NOMO-1 treated with dmso at 0.1 percent for 144 hours (cell line): ENCODE data around the gene PLXNC1.

ENCODE experiments used
- DNase-seq: peaks from one replicate; lab custom pipeline; 2025; ENCODE audit not compliant: unreplicated experiment; lab: John Stamatoyannopoulos, UW

PLXNC1 gene

DNA sequence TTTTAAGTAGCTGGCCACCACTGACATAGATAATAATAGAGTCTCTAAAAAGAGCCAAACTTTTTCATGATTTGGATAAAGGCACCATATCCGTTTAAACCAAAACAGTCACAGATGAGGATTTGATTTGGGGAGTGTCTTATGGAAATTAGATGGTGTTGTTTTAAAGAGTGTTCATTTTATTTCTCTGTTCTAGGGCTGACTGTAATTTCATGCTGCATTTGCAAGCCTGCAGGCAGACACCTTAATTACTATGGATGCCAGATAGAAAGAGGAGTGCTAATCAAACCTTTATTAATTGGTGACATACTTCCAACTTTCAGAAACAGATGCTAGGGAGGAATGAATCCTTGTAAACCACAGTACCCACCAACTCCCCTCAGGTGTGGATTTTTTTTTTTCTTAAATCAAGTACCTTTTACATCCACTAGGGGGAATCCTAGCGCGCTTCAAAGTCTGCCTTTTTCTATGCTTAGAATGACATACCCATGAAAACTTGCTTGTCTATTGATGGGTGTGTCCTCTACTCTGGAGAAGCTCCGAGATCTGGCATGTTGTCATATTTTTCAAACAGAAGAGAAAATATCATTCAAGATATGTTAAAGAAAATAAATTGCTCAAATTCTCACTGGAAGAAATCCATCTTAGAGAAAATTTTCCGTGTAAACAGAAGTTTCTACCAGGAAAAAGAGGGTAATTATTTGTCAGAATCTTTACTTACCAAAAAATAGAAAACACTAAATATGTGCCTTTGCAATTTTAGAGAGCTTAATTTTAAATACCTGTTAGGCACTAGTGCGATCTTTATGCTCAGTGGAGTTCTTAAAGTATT lies 14.2 kb upstream of the PLXNC1 start:
- peak; percentile 25 for DNase-seq

DNA sequence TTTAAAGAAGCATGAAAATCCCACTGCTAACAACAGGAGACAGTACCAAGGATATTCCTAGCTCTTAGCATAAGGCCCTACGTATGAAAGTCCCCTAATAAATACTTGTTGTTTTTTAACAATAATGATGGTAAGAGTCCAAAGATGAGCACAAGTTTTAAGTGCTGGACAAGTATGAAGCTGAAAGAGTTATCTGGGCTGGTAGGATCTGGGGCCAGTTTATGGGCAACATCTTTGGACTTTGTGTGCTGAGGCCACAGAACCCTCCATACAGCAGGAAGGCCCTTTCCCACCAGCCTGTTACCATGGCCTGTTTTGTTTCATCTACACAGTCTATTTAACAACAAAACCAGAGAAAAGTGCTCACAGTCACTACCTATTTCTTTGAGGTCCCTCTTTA lies 12.5 kb upstream of the PLXNC1 start:
- DNase-seq, result no peak

DNA sequence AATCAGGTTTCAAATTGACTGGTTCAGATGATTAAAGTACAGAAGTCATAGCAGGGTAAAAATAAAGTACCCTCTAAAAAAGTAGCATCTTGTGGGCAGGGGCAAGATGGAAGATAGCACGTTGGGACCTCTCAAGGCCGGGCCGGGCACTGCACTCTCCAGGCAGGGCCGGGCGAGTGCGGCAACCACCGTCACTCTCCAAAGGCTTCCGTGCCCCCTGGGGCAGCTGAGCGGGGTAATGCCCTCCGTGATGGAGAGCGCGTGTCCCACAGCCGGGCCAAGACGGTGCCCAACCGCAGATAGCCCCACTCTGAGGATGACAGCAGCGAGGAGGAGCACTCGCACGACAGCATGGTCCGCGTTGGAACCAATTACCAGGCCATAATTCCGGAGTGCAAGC lies 8.6 kb upstream of the PLXNC1 start:
- no peak for DNase-seq

DNA sequence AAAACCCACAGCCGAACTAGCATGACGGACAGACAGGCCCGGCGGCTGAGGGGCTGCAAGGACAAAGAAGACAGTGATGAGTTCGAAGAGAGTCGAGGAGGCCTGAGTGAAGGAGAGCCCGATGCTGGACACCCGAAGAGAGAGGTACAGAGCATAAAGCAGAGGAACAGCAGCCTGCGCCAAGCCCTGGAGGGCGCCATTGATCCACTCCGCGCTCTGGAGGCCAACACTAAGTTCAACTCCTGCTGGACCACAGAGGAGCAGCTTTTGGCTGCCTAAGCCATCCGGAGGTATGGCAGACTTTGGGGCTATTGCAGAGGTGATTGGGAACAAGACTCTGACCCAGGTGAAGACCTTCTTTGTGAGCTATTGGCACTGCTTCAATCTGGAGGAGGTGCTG lies 7.8 kb upstream of the PLXNC1 start:
- DNase-seq, result no peak

DNA sequence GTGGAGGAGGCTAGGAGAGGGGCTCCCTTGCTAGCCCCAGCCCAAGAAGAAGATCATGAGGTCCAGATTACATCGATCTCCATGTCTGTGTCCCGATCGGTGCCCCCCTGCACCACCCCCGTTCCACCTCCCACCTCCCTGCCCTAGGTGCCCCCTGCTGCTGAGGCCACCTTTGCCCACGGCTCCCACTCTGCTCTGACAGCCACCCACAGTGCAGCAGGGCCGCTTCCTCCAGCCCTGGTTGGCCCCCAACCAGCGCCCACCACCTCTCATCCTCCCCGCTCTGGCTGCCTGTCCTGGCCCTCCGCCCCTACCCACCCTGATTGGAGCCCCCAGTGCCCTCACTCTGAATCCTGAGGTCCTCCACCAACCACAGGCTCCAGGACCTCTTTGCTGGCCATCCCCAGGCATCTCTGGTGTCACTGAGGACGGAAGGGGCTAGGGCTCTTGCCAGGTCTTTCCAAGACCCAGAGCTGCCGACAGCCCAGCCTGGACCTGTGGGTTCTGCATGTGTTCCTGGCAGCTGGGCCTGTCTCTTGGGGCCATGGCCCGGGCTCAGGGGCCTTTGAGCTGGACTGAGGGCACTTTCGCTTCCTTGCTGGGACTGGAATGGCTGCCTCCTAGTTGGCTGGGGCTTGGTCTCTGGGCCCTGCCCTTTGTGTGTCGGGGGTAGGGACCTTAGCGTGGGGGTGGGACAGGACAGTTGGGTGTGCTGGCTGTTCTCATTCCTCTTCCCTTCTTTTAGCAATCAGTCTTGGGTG lies 7.2 kb upstream of the PLXNC1 start:
- no peak for DNase-seq

DNA sequence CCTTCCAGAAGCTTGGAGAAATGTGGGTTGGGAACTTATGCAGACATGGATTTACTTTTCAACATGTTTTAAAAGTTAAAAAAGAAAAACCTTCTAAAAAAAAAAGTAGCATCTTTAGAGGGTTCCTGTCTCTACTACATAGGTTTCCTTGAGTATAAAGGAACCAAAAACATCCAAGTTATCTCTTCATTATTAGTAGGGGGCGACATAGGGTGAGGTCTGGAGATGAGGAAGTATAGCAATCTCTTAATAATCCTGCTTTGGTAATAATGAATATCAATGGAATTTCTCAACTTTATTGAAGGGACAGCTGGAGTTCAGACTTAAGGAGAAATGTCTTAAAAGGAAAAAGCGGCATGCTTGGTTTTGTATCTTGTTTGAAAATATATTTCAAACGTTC lies 6.5 kb upstream of the PLXNC1 start:
- no peak for DNase-seq

DNA sequence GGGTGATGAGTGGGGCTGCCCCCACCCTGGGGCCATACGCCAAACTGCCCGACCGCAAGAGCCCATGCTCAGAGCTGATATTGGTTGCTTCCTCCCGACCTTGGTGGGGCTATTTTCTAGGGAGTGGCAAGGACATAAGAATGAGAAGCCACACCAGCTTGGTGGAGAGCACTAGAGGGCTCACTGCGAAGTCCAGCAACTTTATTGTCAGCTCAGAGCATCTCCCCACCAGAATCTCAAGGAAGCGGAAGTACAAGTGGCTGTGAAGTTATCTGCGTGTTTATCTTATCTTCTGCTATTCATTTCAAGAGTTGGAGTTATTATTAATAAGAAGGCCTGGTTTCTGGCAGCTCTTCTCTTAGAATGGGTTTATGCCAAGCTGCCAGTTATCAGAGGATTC lies 4.9 kb upstream of the PLXNC1 start:
- no peak for DNase-seq

DNA sequence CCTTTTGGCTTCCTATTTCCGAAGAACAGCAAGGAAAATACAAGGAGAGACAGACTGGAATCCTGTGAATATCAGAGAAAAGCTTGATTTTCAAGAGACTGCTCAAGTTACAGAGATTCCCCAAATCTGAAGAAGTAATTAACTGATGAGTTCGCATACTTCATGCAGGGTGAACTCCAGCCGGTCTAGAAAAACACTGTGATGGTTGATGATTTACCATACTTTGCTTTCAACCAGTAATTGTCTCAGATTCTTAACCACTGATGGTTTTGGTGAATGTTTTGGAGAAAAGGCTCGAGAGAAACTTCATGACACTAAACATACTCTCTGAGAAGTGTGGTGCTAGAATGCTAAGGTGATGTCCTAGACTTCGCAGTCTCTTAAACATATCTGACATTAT lies 4.4 kb upstream of the PLXNC1 start:
- no peak for DNase-seq

DNA sequence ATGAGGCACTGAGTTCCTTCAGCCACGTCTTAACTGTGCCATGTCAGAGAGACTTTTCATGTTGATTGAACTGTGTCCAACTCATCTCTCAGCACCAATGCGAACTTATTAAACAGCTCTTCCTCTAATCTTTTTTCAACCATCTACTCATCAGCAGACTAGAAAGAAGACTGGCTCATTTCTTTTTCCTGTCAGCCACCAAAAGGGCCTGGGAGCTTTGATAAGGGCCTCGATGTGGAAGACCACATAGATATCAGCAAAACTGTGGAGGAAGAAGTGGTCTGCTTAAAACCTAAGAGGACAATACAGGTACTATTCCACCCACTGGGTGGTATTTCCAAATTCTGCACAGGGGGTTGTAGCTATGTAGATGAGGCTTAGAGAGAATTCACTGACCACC lies 3.6 kb upstream of the PLXNC1 start:
- no peak for DNase-seq

DNA sequence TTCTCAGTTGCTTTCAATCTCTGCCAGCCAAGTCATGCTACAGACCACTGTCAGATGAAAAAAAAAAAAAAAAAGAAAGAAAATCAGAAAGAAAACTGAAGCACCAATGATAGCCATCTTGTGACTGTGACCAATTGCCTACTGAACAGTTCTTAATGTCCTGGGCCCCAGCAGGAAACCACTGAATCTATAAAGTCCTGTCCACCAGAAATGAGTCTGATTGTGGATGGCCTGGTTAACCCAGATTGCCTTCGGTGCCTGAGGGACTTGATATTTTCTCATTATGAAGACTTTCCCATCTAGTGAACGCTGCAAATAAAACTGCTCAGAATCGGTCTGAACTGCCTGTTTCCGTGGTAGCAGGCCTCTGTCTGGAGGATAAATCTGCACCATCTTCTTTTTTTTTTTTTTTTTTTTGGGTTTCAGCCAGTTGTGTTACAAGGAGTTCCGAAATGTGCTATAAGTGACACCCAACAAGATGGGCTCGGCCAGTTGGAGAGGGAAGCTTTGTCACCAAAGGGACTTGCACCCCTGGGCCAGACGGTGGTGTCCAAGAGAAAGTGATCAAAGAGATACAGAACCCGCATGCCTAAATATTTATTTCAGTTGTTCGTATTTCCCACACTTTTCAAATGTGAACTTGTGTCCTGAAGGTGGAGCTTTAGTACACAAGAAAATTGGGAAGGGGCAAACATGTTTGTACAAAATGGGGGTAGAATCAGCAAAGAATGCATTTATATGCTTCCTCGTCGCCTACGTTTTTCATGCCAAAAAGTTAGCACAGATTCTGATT lies 3.0 kb upstream of the PLXNC1 start:
- DNase-seq, result peak; percentile 40

DNA sequence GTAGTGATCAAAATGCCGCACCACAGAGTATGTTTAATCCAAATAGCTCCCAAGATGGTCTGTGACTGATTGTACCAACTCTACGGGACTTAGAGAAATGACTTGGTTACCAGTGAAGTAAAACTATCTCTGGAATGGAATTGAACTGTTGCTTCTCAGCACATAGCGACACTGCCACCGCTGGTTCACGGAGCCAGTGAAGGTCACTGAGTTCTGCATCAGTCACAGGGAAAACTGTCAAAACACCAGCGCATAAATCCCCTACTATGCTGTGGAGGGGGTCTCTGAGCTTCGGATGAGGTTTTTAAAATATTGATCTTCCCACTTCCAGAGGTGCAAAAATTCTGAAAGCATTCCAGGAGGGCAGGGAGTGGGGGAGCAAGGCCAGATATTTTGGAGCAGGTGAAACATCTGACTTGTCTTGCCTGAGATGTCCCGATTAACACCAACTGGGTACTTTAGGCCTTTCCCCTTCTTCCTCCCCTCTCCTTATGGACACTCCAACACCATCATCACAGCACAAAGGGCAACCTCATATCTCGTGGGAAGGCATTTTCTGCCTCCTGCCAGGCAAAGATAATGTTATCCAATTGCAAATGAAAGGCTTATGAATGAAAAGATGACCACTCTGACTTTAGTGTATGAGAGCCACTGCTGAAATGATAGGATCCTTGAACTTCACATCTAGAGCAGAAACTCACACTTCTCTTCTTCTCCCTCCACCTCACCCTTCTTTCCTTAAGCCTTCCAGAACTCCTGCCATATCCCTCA lies 2.0 kb upstream of the PLXNC1 start:
- DNase-seq, result no peak

DNA sequence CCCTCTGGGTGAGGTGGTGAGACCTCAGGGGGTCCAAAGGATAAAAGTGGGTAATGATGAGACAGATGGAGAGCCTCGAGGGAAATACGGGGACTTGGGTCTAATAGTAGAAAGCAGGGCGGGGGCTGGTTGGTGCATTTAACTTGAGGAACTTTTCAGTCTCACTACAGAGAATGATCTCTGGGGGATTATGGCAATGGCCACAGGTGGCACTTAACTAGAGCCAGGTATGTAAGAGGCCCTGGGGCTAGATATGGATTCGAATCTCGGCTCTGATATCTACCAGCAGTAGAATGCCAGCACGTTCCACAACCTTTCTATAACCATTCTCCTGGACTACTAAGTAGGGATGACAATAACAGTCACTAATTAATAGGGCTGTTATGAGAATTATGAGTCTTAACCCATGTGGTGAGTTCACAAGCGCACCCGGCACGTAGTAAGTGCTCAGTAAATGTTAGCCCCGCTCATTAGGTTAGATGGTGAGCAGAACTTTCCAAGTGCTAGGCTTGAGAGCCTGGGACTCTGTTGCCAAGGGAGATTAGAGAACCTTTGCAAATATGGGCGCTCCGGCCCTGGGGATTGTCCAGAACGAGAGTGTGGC lies 888 bp upstream of the PLXNC1 start:
- DNase-seq, result no peak

DNA sequence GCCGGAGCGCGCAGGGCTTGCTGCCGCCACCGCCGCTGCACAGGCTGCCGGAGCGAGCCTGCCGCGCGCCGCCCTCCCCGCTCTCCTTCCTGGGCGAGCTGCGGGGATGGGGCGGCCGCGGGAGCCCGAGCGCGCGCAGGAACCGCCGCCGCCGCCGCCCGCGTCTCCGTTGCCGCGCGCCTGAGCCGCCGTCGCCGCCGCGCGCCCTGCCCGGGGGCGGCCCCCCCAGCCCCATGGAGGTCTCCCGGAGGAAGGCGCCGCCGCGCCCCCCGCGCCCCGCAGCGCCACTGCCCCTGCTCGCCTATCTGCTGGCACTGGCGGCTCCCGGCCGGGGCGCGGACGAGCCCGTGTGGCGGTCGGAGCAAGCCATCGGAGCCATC lies 352 bp downstream of the PLXNC1 start:
- no peak for DNase-seq

DNA sequence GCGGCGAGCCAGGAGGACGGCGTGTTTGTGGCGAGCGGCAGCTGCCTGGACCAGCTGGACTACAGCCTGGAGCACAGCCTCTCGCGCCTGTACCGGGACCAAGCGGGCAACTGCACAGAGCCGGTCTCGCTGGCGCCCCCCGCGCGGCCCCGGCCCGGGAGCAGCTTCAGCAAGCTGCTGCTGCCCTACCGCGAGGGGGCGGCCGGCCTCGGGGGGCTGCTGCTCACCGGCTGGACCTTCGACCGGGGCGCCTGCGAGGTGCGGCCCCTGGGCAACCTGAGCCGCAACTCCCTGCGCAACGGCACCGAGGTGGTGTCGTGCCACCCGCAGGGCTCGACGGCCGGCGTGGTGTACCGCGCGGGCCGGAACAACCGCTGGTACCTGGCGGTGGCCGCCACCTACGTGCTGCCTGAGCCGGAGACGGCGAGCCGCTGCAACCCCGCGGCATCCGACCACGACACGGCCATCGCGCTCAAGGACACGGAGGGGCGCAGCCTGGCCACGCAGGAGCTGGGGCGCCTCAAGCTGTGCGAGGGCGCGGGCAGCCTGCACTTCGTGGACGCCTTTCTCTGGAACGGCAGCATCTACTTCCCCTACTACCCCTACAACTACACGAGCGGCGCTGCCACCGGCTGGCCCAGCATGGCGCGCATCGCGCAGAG lies 873 bp downstream of the PLXNC1 start:
- DNase-seq, result no peak

DNA sequence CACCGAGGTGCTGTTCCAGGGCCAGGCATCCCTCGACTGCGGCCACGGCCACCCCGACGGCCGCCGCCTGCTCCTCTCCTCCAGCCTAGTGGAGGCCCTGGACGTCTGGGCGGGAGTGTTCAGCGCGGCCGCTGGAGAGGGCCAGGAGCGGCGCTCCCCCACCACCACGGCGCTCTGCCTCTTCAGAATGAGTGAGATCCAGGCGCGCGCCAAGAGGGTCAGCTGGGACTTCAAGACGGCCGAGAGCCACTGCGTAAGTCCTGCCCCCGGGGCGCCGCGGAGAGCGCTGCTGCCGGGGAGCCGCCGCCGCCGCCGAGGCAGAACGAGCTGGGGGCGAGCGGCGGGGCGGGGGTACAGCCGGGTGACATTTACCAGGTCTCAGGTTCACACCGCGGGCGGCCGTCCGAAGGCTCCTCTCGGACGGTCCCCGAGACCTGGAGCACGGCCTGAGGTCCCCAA lies 1.4 kb downstream of the PLXNC1 start:
- DNase-seq, result no peak

DNA sequence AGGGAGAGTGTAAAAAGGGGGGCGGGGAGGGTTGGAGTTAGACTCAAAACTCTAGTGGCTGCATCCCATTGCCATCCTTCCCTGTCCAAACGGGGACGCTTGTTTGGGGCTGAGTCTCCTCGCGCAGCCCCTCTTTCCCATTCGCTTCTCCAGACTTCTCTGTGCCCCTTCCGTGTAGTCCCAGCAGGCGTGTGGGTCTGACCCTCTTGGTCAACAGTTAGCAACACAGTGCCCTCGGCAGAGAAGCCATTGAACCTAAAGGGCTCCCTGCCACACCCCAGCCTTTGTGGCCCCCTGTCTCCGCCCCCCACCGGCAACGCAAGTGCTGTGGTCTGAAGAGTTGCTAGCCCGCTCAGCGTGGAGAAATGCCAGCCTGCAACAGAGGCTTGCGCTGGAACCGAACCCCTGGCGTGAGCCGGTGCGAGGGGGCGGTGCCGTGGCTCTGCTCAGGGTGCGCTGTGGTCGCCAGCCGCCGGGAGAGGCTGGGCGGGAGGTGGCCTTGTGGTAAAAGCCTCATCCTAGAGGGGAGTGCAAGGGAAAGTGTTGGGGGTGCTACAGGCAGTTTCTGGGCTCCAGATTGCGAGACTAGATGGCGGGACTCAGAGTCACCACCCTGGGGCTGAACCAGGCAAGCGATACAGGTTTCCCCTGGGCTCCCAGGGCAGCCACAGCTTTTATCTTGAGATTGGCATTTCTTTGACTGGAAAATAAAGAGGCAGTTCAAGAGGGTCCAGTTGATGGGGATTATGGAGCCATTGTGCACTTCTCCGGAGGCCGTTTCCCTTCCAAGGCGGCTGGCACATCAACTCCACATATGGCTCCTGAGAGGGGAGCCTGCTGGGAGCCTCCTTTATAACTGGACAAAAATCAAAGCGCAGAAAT lies 2.1 kb downstream of the PLXNC1 start:
- DNase-seq, result no peak

DNA sequence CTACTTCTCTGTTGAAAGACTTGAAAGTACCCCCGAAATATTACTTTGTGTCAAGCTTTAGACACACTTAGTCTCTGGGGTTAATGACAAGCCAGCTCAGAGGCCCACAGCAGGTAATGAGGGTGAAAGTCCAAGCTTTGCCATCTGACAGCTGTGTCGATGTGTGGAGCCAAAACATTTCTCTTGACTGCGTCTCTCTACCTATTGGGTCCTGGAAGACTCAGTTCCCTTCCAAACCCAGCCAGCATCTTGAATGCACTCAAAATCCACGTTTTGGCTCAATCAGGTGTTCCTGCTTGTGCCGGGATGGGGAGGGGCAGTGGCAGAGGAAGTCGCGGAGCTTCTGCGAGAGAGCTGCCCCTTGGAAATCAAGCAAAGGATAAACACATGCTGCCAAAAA lies 3.2 kb downstream of the PLXNC1 start:
- no peak for DNase-seq

DNA sequence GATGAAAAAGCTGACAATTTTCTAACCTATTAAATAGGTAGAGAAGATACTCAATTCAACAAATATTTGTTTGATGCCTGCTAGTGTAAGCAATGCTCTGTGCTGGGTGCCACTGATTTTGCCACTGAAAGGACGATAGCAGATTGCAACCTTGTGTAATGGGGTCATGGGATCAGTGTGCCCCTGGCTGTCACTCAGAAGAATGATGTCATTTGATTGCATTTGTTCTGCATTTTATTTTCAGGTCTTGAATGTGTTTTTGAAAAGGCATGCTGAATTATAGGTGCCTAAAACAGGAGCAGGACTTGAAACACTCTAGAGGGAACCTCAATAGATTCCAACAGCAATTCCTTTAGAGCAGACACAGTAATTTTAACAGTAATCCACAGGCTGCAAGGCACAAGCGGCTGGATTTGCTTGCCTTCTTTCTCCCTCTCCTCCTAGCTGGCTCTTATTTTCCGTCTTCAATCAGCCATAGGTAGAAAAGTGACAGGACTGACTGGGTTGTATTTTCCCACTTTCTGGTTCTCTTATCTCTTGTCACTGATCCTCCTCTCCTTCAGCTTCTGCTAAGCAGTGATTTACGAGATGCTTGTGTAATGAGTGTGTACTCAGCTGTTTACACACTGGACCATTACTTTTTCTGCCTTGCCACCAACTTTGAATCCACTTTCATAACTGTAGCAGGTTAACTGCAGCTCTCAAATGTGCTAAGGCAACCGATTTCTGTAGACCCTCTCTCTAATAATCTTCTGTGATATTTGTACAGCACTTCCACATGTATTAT lies 4.1 kb downstream of the PLXNC1 start:
- no peak for DNase-seq
